Gastrocnemius medialis (tissue), 4 donors: Measurements from ENCODE around the gene POC1A.

Experiments
- POLR2A ChIP-seq, 2 donors: fragments of 450-650 bp; IDR thresholded peaks; one replicate each; pipeline ENCODE4 v1.6.1; 2017; ENCODE audit warnings: antibody characterized with exemption in 2 of 2, mild to moderate bottlenecking in 2 of 2, moderate library complexity in 2 of 2
- TF ChIP-seq, protein P1 (sequence below), 5 experiments: fragments of 450-650 bp in 3 of 5; fragments of 200-600 bp in 2 of 5; sonication (generic) in 2 of 5; IDR thresholded peaks in 4 of 5; conservative IDR thresholded peaks in 1 of 5; 1 replicate in 4 of 5; 2 replicates in 1 of 5; pipeline ENCODE4 v1.5.1; 2016 to 2019; ENCODE audit warnings: antibody characterized with exemption in 5 of 5, mild to moderate bottlenecking in 3 of 5, moderate library complexity in 3 of 5

DNA sequence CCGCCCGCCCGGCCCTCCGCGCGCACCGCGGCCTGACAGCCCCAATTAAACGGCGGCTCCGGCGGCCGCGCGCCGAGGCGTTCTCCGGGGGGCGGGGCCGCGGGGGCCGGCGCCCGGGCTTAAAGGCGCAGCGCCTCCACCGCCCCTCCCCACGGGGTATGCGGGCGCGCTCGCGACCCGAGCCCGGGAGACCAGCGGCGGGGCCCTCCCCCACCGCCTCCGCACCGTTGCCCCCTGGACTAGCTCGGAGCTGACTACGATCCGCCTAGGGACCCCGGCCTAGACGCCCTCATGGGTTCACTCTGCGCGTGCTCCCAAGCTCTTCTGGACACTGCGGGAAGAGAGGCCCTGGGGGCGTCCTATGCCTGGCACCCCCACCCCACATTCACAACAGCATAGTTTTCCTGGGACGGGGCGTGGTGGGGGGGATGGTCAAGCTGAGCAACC lies 97.7 kb downstream of the POC1A start, which contains the start of gene DUSP7:
- TF ChIP-seq, protein P1, sequence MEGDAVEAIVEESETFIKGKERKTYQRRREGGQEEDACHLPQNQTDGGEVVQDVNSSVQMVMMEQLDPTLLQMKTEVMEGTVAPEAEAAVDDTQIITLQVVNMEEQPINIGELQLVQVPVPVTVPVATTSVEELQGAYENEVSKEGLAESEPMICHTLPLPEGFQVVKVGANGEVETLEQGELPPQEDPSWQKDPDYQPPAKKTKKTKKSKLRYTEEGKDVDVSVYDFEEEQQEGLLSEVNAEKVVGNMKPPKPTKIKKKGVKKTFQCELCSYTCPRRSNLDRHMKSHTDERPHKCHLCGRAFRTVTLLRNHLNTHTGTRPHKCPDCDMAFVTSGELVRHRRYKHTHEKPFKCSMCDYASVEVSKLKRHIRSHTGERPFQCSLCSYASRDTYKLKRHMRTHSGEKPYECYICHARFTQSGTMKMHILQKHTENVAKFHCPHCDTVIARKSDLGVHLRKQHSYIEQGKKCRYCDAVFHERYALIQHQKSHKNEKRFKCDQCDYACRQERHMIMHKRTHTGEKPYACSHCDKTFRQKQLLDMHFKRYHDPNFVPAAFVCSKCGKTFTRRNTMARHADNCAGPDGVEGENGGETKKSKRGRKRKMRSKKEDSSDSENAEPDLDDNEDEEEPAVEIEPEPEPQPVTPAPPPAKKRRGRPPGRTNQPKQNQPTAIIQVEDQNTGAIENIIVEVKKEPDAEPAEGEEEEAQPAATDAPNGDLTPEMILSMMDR (IDR thresholded peaks at IDR 0.05 in 4 of 5, conservative IDR thresholded peaks at IDR 0.05 in 1 of 5): no peak
- TF ChIP-seq POLR2A (IDR thresholded peaks at IDR 0.05): peak in 1 of 2 donors; percentile 17
